ENCODE results near the gene UBALD1.
A peak's percentile ranks its signal among the peaks of the same experiment; 100 is the strongest.

UBALD1 gene

GRCh38 chr16:4616047-4616811 is 1.5 kb upstream of the UBALD1 start:
- peak; percentile 85 to 100 (median 99) for DNase-seq

GRCh38 chr16:4615384-4616046 is 827 bp upstream of the UBALD1 start:
- DNase-seq = peak in 2 of 56 donors; percentile 41 to 53

GRCh38 chr16:4613636-4614570 is 785 bp downstream of the UBALD1 start:
- DNase-seq = peak in 10 of 56 donors; percentile 8 to 43 (median 19)

- no peak for DNase-seq
These were observed 1.6 kb downstream of the UBALD1 start for GRCh38 chr16:4612977-4613635.

GRCh38 chr16:4612474-4612931 is 2.2 kb downstream of the UBALD1 start:
- DNase-seq = no peak

- DNase-seq = no peak
These were observed 3.2 kb downstream of the UBALD1 start for GRCh38 chr16:4611337-4612021.

- no peak for DNase-seq
These were observed 4.4 kb downstream of the UBALD1 start for GRCh38 chr16:4610011-4611005.

- DNase-seq = no peak
These were observed 5.3 kb downstream of the UBALD1 start for GRCh38 chr16:4609200-4610010.

- DNase-seq = no peak
These were observed 6.0 kb downstream of the UBALD1 start for GRCh38 chr16:4608704-4608980.

GRCh38 chr16:4607841-4608703 is 6.6 kb downstream of the UBALD1 start:
- DNase-seq = no peak

DNA sequence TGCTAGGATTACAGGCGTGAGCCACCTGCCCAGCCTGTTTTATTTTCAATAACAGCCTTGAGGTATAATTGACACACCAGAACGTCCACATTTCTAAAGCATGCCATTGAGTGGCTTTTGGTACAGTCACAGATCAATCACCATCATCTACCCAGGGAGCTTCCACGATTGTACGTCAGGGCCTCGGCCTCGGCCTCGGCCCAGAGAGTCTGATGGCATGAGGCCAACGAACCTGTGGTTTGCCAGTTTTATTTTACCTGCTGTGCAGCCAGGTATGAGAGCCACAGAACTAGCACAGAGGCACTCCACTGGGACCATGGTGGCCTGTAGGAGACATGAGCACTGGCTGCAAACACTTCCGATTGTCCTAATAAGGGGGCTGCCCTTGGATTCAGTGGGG is 8.3 kb downstream of the UBALD1 start:
- no peak for DNase-seq

DNA sequence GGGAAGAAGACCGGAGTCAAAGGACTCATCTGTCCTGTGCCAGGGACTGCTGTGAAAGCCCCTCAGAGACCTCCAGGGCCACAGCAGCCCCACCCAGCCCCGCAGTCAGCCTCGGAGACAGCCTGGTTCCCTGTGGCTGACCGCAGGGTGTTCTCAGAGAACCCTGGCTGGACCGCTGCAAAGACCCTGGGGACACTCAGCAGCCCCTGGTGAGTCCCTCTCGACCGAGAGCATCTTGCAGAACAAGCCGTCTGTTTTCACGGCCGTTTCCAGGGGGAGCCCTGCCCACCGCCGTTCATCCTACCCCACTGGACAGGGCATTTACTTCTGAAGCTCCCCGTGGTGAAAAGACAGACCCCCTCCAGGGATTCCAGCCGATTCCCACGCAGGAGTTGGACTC is 10.3 kb downstream of the UBALD1 start:
- DNase-seq = no peak

- DNase-seq = no peak
These were observed 11.0 kb downstream of the UBALD1 start for GRCh38 chr16:4603624-4604170.

DNA sequence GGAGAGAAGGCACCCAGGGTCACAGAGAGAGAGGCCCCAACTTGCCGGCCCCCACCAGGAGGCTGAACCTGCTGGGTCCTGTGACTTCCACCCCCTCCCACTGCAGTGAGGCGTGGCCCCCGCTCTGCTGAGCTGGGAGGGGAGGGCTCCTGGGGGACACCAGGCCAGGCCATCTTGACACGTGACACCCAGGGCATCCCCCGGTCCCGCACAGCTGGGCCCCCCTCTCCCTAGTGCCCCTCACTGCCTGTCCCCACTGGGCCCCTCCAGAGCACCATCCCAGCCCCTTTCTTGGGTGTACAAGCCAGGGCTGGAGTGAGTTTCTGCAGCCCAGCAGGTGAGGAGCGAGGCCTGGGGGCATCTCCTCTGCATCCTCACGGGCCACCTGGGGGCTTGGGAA is 12.4 kb downstream of the UBALD1 start:
- no peak for DNase-seq

DNA sequence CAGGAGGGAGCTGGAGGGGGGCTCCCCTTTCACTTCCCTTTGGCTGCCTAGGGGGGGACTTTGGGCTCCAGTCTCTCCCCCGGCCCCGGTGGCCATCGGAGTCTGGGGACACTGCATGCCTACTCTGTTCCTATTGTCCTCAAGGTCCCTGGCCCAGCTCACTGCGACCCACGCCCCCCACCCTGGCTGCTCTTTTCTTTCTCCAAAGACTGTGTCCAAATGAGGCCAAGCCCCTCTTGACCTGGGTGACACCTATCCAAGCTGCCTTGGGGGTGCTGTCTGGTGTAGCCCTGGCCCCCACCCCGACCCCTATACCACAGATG is 12.9 kb downstream of the UBALD1 start:
- no peak for DNase-seq

GRCh38 chr16:4601036-4601863 is 13.4 kb downstream of the UBALD1 start:
- peak in 21 of 56 donors; percentile 5 to 80 (median 35) for DNase-seq

DNA sequence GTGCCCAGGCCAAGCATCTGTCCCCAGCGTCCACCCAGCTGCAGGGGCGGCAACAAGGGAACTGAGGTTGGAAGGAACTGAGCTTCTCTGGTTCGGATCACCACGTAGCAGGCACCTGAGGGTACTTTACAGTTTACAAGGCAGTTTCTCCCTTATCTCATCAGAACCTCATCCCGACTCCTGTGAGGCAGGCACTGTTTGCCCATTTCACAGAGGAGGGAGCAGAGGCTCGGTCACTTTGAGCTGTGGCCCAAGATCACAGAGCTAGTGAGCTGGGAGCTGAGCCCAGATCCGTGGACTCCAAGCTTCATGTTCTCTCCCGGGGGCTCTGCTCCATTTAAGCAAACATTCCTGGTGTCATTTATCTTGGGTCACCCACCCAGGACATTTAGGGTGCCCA is 15.1 kb downstream of the UBALD1 start:
- no peak for DNase-seq
